GM18511 (cell line): ENCODE data around the gene TRAIP.
"Not testable (repeated sequence)": the region's sequence is repeated elsewhere in the genome, so short reads cannot be mapped to it uniquely, and the experiment has no call there.

ENCODE experiments used
- ATAC-seq: cut with Tn5 transposase; IDR thresholded peaks from one replicate; pipeline ENCODE4 v1.9.1; 2021; ENCODE audit warnings: mild to moderate bottlenecking, moderate library complexity; ENCODE audit not compliant: unreplicated experiment

The TRAIP gene

DNA sequence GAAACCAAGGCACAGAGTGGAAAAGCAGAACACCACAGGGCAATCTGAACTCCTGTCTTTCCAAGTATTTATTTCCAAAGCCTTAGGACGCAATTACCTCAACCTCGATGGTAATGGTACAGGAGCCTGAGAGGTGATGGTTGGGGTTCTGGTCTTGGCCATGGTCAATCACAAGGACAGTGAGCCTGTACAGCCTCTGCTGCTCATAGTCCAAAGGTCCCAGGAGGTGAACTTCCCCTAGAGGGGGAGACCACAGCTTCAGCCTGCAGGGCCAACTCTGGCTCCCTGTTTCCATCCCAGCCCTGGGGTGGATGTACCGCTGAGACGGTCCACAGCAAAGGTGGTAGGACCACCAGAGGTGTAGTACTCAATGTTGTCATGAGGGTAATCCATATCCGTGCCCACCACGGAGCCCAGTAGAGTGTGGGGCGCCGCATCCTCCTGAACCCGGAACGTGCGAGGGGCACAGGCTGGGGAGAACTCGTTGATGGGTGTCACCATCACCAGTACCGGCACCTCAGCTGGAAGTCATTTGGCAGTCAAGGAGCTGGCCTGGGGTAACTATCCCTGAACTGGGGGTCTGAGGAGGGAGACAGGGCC lies 62.8 kb downstream of the TRAIP start:
- ATAC-seq, result no peak

DNA sequence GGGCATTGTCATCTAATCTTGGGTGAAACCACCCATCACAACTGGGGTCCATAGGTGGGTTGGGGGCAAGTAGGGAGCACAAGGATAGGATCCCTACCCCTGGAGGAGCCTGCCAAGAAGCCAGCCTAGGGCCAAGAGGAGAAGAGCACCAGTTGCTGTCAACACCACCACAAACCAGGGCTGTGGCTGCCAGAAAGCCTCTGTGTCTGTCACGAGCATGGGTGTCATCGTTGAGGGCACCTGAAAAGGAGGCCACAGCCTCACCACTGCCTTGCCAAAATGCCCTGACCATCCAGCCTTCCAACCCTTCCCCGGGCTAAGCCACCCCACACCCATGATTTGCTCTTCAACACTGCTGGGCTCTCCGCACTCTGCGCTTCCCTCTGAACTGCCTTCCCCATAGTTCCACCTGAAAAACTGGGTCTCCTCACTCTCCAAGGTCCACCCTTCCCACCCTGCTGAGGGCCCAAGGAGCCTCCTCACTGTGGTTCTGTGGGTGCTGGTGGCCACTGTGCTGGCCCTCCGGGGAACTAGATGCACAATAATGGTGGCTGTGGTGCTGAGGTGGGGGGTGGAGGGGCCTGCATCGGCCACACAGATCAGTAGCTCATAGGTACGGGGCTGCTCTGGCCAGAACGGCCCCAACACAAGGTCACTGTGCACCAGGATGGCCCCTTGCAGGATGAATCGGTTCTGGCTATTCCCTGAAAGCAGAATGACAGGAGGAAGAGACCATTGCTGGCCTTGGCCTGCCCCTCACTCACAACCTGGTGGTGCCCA lies 63.8 kb downstream of the TRAIP start:
- no peak for ATAC-seq

DNA sequence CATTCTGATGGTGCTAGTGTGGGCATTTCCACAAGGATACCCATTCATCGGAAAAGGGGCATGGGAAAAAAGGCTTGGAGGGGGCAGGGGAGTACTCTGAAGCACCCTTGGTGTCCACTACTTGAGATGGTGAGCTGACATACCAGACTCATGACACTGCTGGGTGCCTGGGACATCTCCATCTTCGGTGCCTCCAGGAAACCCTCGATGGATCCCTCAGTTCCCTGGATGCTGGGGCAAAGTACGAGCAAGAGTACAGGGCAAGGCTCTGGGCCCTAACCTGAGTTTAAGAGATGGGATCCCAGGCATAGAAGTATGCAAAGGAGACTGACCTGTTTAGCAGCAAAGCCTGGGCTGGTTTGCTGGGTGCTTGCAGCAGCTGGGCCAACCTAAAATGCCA lies 64.8 kb downstream of the TRAIP start:
- ATAC-seq, result no peak

DNA sequence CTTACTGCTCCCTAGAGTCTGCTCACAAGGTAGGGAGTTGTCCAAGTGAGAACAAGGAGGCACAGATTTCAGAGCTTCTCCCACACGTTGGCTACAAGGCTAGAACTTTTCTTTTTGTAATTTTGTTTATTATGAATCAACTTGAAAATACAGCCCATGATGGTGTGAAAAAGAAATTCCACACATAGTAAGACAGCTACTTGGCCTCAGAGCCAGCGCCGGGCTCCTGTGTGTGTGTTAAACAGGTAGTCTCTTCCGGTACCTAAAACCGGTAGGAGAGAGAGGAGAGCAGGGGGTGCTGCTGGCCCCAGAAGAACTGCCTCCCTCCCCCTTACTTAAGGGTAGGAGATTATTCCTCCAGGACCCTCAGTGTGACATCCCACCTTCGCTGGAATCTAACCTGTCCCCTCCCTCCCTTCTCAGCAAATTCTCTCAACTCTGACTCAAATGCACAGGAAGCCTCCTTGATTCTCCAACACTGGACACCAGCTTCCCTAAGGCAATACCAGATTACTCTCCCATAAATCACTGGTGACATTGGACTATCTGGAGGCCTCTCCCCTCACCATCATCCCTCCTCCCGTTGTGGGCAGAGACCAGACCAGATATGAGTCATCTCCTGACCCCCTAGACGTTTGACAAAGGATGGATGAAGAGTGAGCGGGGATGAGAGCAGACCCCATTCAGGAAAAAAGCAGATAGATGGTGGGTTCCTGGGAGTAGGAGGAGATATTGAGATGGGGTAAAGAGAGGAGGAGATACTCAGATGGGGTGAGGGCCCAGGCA lies 65.5 kb downstream of the TRAIP start:
- ATAC-seq, result no peak

DNA sequence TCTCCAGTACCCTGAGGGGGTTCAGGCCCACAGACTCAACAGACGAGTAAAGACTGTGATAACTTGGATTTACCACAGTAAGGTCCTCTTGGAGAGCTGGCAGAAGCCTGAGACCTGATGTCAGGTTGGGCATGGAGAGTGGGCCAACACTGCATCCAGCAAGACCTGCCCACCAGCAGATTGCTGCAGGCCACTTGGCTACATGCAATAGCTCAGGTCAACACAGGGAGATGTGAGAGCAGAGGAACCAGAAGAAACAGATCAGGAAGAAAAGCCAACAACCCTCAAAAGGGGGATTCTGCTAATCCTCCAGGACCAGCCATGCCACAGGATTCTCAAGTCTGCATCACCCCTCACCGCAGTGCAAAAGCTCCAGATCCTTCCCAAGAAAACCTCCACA lies 68.3 kb downstream of the TRAIP start:
- ATAC-seq, result no peak

DNA sequence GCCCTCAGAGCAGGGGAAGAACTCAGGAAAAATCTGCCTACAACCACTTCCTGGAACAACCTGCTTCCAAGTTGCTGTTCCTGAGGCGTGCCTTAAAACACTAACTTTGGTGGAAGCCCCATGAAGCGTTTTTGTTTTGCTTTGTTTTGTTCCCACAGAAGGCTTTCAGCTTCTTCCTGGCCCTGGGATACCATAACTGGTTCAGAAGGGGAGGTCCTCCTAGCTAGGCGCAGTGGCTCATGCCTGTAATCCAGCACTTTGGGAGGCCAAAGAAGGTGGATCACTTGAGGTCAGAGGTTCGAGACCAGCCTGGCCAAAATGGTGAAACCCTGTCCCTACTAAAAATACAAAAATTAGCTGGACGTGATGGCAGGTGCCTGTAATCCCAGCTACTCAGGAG lies 68.8 kb downstream of the TRAIP start:
- no peak for ATAC-seq

DNA sequence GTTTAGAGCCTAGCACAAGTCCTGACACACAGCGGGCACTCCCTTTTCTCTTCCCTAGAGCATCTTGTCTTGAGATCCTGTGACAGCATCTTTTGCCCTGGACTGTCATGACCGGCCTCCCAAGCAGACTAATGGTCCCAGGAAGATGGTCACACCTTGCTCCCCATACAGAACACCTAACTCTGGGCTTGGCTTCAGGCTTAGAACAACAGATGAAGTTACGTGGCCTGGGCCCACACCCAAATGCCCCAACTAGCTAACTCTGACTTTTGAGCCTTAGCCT lies 69.2 kb downstream of the TRAIP start:
- no peak for ATAC-seq

DNA sequence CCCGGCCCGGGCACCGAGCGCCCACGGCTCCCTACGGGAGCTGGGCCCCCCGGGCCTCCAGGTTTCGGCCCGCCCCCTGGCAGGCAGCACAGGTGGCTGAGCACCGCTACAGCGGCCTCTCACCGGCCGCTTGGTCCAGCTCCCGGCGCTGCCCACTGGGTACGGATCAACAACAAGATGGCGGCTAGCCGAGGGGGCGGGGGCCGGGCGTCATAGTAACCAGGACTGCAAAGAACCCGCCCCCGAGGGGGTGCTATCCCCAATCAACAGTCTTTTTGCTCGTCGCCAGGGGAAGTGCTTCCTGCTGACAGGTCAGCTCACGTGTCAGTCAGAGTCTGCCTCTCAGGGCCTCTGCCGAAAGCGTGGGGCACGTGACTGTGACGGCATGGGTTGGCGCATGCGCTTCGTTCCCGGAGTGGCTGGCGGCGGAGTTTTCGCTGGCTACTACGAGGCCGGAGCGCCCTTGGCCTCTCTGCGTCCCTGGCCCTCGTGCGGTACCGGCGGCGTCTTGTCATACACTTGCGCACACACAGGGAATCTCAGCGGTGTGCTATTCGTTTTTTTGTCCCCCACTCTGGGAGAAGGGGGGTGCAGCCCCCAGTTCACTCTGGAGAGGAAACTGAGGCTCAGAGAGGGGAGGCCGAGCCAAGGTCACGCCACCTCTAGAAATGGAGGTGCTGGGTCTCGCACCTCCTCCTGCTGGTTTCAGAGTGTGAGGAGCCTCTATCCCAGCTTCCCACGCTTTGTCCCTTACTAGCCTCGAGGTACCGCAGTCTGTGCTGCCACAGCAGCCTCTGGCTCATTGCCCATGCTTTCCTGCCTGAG lies 69.8 kb downstream of the TRAIP start, which contains the start of gene IP6K1:
IP6K1 (minus strand) TSS at position 186 of the 825 bp plus-strand sequence. CDS start 38,502 bp downstream, outside the sequence.
- peak; percentile 99 for ATAC-seq

DNA sequence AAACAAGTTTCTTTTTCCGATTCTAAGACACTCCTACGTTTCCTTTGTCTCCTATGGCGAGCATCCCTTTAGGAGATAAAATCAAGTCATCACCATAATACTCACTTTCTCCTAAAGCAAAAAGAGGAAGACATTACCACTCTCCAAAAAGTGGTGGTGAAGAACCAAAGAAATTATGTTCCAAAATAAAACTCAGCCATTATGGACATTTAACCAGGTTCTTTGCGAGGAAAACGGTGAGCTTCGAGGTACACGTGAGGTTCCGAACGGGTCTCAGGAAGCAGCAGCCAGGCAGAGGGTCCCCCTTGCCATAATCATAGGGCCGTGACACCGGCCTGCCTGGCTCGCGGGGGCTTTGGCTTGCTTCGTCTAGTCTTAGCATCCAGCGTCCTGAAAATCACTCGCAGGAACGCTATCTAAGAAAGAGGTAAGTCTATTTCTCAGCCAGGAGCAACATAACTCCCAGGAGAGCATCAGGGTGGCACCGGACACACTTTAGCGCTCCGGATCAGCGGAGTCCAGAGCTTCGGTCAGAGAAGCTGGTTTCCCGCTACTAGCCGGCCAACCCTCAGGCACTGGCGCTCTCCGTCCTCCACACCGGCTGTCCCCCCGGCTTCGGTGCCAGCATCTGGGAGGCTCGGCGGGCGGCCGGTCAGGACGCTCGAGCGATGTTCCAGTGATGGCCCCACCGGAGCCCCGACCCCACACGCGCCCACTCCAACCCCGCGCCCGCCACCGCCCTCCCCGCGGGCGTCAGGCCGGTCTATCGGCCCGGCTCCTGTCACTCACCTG lies 70.6 kb downstream of the TRAIP start:
- ATAC-seq, result peak; percentile 50

DNA sequence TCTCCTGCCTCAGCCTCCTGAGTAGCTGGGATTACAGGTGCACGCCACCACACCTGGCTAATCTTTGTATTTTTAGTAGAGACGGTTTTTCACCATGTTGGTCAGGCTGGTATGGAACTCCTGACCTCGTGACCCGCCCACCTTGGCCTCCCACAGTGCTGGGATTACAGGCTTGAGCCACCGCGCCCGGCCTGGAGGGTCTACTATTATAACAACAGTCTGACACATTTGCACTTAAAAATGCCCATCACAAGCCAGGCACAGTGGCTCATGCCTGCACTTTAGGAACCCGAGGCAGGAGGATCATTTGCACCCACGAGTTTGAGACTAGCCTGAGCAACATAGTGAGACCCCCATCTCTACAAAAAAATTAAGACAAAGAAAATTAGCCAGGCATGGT lies 74.1 kb downstream of the TRAIP start:
- ATAC-seq, result not testable (repeated sequence)

DNA sequence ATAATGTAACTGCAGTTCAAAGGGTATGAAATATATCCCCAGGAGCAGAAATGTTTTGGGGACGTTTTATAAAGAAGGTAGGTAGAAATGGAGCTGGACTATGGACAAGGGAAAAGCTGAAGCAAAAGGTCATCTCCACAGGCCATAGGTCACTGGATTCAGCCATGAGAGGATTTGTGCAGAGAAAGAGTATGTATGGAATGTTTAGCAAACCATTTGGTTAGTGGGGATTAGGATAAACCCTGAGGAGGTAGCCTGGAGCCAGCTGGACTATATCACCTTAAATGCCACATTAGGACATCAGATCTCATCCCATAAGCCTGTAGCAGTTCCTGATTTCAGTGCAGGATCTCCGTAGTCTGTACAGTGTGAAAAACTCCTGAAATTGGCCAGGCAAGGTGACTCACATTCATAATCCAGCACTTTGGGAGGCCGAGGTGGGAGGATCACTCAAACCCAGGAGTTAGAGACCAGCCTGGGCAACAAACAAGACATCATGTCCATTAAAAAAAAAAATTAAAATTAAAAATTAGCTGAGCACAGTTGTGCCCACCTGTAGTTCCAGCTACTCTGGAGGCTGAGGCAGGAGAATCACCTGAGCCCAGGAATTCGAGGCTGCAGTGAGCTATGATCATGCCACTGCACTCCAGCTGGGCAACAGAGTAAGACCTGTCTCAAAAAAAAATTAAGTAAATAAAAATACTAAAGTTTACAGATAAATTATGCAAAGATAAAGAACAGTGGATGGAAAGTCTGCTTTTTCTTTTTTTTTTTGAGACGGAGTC lies 74.8 kb downstream of the TRAIP start:
- ATAC-seq, result no peak

DNA sequence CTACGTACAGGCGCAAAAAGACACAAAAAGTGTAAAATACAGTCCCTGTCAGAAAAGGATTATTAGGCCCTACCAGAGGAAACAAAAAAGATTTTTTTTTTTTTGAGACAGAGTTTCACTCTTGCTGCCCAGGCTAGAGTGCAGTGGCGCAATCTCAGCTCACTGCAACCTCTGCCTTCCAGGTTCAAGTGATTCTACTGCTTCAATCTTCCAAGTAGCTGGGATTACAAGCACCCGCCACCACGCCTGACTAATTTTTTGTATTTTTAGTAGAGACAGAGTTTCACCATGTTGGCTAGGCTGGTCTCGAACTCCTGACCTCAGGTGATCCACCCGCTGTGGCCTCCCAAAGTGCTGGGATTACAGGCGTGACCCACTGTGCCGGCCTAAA lies 75.4 kb downstream of the TRAIP start:
- ATAC-seq, result not testable (repeated sequence)

DNA sequence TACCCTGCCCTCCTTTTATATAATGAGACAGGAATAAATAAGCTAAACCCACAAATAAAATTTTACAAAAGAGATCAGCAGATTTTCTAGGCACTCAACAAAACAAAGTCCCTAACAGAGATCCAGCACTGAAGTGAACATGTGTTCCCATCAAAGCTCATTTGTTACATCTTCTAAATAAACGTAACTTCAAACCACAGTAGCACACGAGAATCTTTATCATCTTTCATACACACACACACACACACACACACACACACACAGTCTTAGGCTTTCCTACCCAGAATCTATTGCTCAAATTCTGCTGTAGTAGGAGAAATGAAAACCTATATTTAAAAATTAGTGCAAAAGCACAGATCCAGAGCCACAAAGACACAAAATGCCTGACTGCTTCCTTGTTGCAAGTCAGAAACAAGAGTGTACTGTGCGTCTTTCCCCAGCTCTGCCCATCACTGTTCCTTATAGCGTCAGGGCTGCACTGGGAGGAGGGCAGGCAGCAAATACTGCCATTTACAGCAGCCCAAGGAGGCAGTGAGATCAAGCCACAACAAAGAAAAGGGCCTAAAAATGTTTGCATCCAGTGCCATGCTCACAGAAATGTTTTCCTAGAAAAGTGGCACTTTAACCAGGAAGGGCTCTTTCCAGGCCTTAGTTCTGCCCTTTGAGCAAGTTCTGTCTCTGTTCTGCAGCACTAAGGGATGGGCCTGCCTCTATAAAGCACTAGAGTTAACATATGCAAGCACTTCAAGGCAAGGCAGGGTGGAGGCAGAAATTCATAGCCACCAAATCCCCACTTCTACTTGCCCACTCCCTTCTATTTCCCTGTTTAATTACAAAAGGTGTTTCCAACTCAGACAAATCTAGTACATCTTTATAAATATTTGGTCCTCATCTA lies 76.0 kb downstream of the TRAIP start:
- no peak for ATAC-seq

DNA sequence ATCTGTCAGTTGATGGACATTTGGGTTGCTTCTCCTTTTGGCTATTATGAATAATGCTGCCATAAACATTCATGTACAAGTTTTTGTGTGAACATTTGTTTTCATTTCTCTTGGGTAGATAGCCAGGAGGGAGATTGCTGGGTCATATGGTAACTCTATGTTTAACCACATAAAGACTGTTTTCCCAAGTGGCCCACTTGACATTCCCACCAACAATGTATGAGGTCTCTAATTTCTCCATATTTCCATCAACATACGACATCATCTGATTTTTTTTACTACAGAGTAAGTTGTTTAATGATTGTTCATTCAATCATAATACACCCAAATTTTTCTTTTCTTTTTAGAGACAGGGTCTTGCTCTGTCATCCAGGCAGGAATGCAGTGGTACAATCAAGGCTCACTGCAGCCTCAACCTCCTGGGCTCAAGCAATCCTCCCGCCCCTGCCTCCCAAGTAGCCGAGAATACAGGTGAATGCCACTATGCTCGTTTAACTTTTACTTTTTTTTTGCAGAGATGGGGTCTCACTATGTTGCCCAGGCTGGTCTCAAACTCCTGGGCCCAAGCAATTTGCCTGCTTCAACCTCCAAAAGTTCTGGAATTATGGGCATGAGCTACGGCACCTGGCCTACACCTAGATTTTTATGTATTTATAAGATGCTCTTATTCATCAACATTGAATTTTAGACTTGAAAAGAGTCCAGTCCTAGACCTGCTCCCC lies 76.8 kb downstream of the TRAIP start:
- no peak for ATAC-seq
